Activated T-cell treated with anti-CD3 and anti-CD28 coated beads, Interleukin-2, amount 50 U/mL, for 4 hours (primary cell): ENCODE data around the gene MFNG. TPM values are rescaled to one million over a fixed set of nuclear protein-coding genes. Genes with fewer than 3 reads are reported as not detected.

Experiments used
- ATAC-seq, 2 donors: fragments of 200-7000 bp; cut with Tn5 transposase; one replicate each; pipeline ENCODE4 v1.10.0; 2021
- DNase-seq: peaks from one replicate; pipeline ENCODE4 v3.0.0-alpha.2; 2020
- H3K27me3 Mint-ChIP-seq: one replicate; pipeline ENCODE4 v1.8.0; 2021; ENCODE audit warnings: low read depth, mixed read lengths
- H3K36me3 Mint-ChIP-seq: one replicate; pipeline ENCODE4 v1.8.0; 2022; ENCODE audit warnings: mixed read lengths; ENCODE audit not compliant: insufficient read depth
- H3K4me1 Mint-ChIP-seq: one replicate; pipeline ENCODE4 v1.8.0; 2021; ENCODE audit warnings: low read depth, mixed read lengths
- H3K4me3 Mint-ChIP-seq: one replicate; pipeline ENCODE4 v1.8.0; 2021; ENCODE audit warnings: mild to moderate bottlenecking, moderate library complexity, mixed read lengths
- H3K9me3 Mint-ChIP-seq: one replicate; pipeline ENCODE4 v1.8.0; 2021; ENCODE audit warnings: mixed read lengths
- total RNA-seq, 3 donors: library from RNA; stranded (reverse); gene quantifications; one replicate each; pipeline ENCODE4 v1.2.1, GENCODE V29; 2021

MFNG gene
- total RNA-seq, 3 donors from 2014 or later, result 157 to 188 (median 184) TPM

- peaks cover 8% of the 10 kb centered on the region for H3K27me3 Mint-ChIP-seq
- H3K4me1 Mint-ChIP-seq, result no peaks in the 10 kb centered on the region
- peaks cover 4% of the 10 kb centered on the region for H3K9me3 Mint-ChIP-seq
- peak in 1 of 2 donors; percentile 25 for ATAC-seq
- peaks cover 2% of the 10 kb centered on the region for H3K36me3 Mint-ChIP-seq
- no peak for DNase-seq
- H3K4me3 Mint-ChIP-seq, result no peak overlapping the region
Observed at GRCh38 chr22:37443977-37444376, 42.2 kb downstream of the MFNG start.

GRCh38 chr22:37443086-37443485 is 43.1 kb downstream of the MFNG start:
- Mint-ChIP-seq H3K4me3 (no peak overlapping the region), H3K27me3 (peaks cover 8% of the 10 kb centered on the region), H3K9me3 (peaks cover 4% of the 10 kb centered on the region), H3K4me1 (no peaks in the 10 kb centered on the region), H3K36me3 (peaks cover 2% of the 10 kb centered on the region)
- no peak for DNase-seq
- no peak for ATAC-seq

DNA sequence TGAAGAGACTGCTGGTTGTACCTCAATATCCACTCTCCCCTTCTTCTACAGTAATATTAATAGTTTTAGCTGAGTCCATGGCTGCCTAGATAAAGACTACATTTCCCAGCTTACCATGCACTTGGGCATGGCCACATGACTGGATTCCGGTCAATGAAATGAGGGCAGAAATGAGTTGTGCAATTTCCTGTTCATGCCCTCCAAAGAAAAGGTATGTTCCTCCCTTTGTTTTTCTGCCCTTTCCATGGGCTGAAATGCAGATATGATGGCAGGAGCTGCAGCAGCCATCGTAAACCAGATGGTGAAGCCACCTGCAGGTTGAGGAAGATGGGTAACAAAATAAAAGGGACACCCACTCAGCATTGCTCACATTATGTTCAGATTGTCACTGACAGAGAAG is 43.6 kb downstream of the MFNG start:
- peak in 1 of 2 donors; percentile 54 for ATAC-seq
- H3K27me3 Mint-ChIP-seq, result peaks cover 8% of the 10 kb centered on the region
- peaks cover 2% of the 10 kb centered on the region for H3K36me3 Mint-ChIP-seq
- DNase-seq, result no peak
- H3K4me3 Mint-ChIP-seq, result no peak overlapping the region
- H3K9me3 Mint-ChIP-seq, result peaks cover 4% of the 10 kb centered on the region
- no peaks in the 10 kb centered on the region for H3K4me1 Mint-ChIP-seq

DNA sequence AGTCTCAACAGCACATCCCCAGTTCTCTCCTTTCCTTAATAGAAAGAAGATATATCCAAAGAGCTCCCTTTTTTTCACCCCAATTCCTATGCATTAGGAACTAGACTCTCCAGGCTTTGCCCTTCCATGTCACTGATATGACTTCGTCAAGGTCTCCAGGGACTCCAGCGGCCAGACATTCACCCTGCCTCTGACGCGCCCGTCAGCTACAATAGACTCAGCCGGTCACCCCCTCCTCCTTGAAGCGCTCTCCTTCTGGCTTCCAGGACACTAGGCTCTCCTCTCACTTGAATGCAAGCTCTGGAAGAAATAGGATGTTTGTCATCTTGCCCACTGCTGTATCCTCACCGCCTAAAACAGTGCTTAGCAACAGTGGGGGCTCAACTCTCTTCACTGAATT is 44.0 kb downstream of the MFNG start:
- DNase-seq (no peak), ATAC-seq (no peak)
- Mint-ChIP-seq H3K4me1 (no peaks in the 10 kb centered on the region), H3K27me3 (peaks cover 8% of the 10 kb centered on the region), H3K36me3 (peaks cover 2% of the 10 kb centered on the region), H3K4me3 (no peak overlapping the region), H3K9me3 (peaks cover 4% of the 10 kb centered on the region)

GRCh38 chr22:37440875-37441274 is 45.3 kb downstream of the MFNG start:
- DNase-seq (no peak), ATAC-seq (no peak)
- Mint-ChIP-seq H3K4me1 (no peaks in the 10 kb centered on the region), H3K9me3 (peaks cover 4% of the 10 kb centered on the region), H3K27me3 (peaks cover 8% of the 10 kb centered on the region), H3K4me3 (no peak overlapping the region), H3K36me3 (peaks cover 2% of the 10 kb centered on the region)

DNA sequence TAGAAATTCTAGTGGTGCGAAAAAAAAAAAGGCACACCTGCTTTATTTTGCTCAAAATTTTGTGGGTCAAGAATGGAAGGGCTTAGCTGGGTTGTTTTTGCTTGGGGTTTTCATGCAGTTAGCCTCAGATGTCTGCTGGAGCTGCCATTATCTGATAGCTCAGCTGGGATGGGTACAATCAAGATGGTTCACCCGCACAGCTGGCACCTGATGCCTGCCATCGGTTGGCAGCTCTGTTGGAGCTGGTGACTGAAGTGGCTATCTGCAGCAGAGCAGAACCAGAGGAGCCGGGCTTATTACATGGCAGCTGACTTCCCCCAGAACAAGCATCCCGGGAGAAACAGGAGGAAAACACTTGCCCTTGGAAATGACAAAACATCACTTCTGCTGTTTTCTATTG is 46.8 kb downstream of the MFNG start:
- no peaks in the 10 kb centered on the region for H3K4me1 Mint-ChIP-seq
- peaks cover 8% of the 10 kb centered on the region for H3K27me3 Mint-ChIP-seq
- ATAC-seq (no peak), DNase-seq (no peak)
- H3K36me3 Mint-ChIP-seq, result peaks cover 2% of the 10 kb centered on the region
- H3K9me3 Mint-ChIP-seq, result peaks cover 4% of the 10 kb centered on the region
- no peak overlapping the region for H3K4me3 Mint-ChIP-seq

- no peak for DNase-seq
- Mint-ChIP-seq H3K4me3 (no peak overlapping the region), H3K9me3 (peaks cover under 1% of the 10 kb centered on the region), H3K4me1 (peaks cover 9% of the 10 kb centered on the region), H3K27me3 (peaks cover 19% of the 10 kb centered on the region), H3K36me3 (no peaks in the 10 kb centered on the region)
- ATAC-seq, result no peak
Observed at GRCh38 chr22:37435970-37436603, 50.1 kb downstream of the MFNG start.

DNA sequence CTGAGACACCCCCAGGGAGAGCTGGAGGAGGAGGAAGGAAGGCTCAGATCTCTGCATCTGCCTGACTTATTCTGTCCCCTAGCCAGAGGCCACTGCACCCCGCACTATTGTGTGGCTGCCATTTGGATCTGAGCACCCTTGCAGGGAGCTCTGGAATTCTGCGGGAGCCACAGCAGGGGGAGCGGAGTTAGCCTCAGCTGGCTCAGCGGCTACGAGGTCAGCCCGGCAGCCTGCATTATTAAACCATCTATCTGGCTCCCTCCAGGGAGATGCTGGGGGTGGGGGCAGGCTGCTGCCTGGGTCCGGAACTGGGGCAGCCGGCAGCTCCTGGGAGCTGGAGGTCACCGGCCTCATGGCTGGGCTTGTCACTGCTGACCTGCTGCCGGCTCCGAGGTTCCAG is 52.4 kb downstream of the MFNG start:
- DNase-seq (no peak), ATAC-seq (no peak)
- peaks cover 15% of the 10 kb centered on the region for H3K4me1 Mint-ChIP-seq
- H3K36me3 Mint-ChIP-seq, result no peaks in the 10 kb centered on the region
- no peak overlapping the region for H3K4me3 Mint-ChIP-seq
- peaks cover 36% of the 10 kb centered on the region for H3K27me3 Mint-ChIP-seq
- no peaks in the 10 kb centered on the region for H3K9me3 Mint-ChIP-seq

GRCh38 chr22:37432708-37433054 is 53.5 kb downstream of the MFNG start:
- no peak for DNase-seq
- H3K36me3 Mint-ChIP-seq, result no peaks in the 10 kb centered on the region
- H3K9me3 Mint-ChIP-seq, result no peaks in the 10 kb centered on the region
- H3K4me1 Mint-ChIP-seq, result peaks cover 20% of the 10 kb centered on the region
- H3K27me3 Mint-ChIP-seq, result peaks cover 46% of the 10 kb centered on the region
- H3K4me3 Mint-ChIP-seq, result no peak overlapping the region
- ATAC-seq, result no peak

DNA sequence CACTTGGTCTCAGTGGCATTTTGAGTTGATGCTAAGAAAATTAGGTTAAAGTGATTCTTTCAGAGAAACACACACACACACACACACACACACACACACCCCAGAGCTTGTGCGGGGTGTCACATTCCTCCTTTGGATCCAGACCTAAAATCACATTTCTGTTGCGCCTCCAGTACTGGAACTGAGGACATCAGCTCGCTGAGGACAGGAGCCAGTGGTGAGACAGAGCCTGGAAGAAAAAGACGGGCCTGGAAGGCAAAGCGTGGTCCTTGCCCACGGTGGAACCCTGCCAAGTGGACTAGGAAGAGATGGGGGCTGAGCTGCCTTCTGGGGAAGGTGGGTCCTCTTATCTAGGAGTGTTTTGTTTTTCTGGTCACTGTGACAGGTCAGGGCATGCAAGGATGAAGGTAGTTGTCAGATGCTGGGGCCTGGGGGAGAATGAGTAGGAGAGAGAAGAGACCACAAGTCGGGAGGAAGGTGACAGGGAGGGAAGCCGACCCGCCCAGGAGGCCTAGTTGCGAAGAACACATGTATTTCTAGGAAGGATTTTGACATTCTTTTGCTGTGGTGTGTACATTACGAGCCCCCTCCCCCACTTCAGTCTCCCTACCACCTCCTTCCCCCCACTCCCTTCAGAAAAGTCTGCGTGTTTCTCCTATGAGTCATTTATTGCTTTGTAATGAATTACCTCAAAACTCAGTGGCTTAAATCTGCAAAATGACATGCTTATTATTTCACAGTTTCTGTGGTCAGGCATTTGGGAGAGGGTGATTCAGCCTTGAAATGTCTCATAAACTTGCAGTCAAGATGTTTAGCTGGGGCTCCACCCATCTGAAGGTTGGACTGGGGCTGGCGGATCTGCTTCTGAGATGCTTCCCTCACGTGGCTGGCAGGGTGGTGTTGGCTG is 54.1 kb downstream of the MFNG start:
- Mint-ChIP-seq H3K4me1 (peaks cover 20% of the 10 kb centered on the region), H3K9me3 (no peaks in the 10 kb centered on the region), H3K4me3 (no peak overlapping the region), H3K27me3 (peaks cover 48% of the 10 kb centered on the region), H3K36me3 (no peaks in the 10 kb centered on the region)
- DNase-seq, result no peak
- peak; percentile 88 to 91 for ATAC-seq

GRCh38 chr22:37431366-37431765 is 54.8 kb downstream of the MFNG start:
- no peaks in the 10 kb centered on the region for H3K36me3 Mint-ChIP-seq
- peaks cover 55% of the 10 kb centered on the region for H3K27me3 Mint-ChIP-seq

DNA sequence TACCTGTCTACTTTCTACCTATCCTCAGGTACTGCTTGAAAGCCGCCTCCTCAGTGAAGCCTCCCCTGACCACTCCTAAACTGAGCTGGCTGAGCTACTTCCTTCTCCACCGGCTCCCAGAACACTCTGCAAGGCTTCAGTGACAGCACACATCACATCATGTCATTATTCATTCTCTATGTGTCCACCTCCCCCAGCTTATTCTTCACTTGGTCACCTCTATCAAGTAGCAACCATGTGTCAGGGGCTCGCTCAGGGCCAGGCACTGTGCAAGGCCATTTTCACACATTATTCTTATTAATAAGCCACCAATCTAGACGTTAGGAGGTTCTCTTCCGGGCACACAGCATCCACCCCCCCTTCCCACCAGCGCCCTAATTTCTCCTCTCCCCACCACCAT is 55.2 kb downstream of the MFNG start:
- DNase-seq (no peak), ATAC-seq (no peak)
- H3K9me3 Mint-ChIP-seq, result no peaks in the 10 kb centered on the region
- H3K4me3 Mint-ChIP-seq, result no peak overlapping the region
- peaks cover 59% of the 10 kb centered on the region for H3K27me3 Mint-ChIP-seq
- no peaks in the 10 kb centered on the region for H3K36me3 Mint-ChIP-seq
- peaks cover 23% of the 10 kb centered on the region for H3K4me1 Mint-ChIP-seq

More at GRCh38 chr22:37431366-37431765, 54.8 kb downstream of the MFNG start:
- Mint-ChIP-seq H3K4me1 (peaks cover 23% of the 10 kb centered on the region), H3K4me3 (no peak overlapping the region), H3K9me3 (no peaks in the 10 kb centered on the region)
- ATAC-seq (no peak), DNase-seq (no peak)

GRCh38 chr22:37428649-37429586 is 57.3 kb downstream of the MFNG start:
- H3K27me3 Mint-ChIP-seq, result peaks cover 67% of the 10 kb centered on the region
- no peaks in the 10 kb centered on the region for H3K36me3 Mint-ChIP-seq
- H3K4me3 Mint-ChIP-seq, result no peak overlapping the region
- ATAC-seq (no peak), DNase-seq (peak; percentile 58)
- H3K9me3 Mint-ChIP-seq, result no peaks in the 10 kb centered on the region
- H3K4me1 Mint-ChIP-seq, result peaks cover 23% of the 10 kb centered on the region
